Endodermal cell (in vitro differentiated cells): Measurements from ENCODE around the gene ATXN1. TPM values are rescaled to one million over a fixed set of nuclear protein-coding genes. Genes with fewer than 3 reads are reported as not detected.

Experiments used
- DNase-seq: peaks from one replicate; pipeline ENCODE4 v3.0.0-alpha.2; 2017
- H3K27ac ChIP-seq: 2 replicates; pipeline ENCODE4 v1.5.1; 2013; ENCODE audit warnings: mild to moderate bottlenecking, low read depth, low read length, moderate library complexity
- H3K27me3 ChIP-seq: 2 replicates; pipeline ENCODE4 v1.6.1; 2013; ENCODE audit warnings: mild to moderate bottlenecking, low read length, moderate library complexity; ENCODE audit not compliant: insufficient read depth, control insufficient read depth, poor library complexity, severe bottlenecking
- H3K36me3 ChIP-seq: 2 replicates; pipeline ENCODE4 v1.7.0; 2013; ENCODE audit warnings: mild to moderate bottlenecking, low read length, moderate library complexity; ENCODE audit not compliant: control insufficient read depth, insufficient read depth
- H3K4me1 ChIP-seq: one replicate; pipeline ENCODE4 v1.7.0; 2013; ENCODE audit warnings: low read length; ENCODE audit not compliant: control insufficient read depth, insufficient read depth
- H3K4me3 ChIP-seq: 2 replicates; pipeline ENCODE4 v1.5.1; 2013; ENCODE audit warnings: mild to moderate bottlenecking, low read length, moderate library complexity
- H3K9ac ChIP-seq: 2 replicates; pipeline ENCODE4 v1.6.1; 2013; ENCODE audit warnings: mild to moderate bottlenecking, low read length, moderate library complexity; ENCODE audit not compliant: poor library complexity, severe bottlenecking; ENCODE audit errors: extremely low read depth
- H3K9me3 ChIP-seq: 2 replicates; pipeline ENCODE4 v1.6.1; 2013; ENCODE audit warnings: mild to moderate bottlenecking, low read length, moderate library complexity; ENCODE audit not compliant: control insufficient read depth
- H3K27ac Mint-ChIP-seq: 2 replicates; pipeline ENCODE4 v1.8.0; 2020; ENCODE audit warnings: mixed read lengths
- H3K27me3 Mint-ChIP-seq: 2 replicates; pipeline ENCODE4 v1.8.0; 2021; ENCODE audit warnings: mild to moderate bottlenecking, mixed read lengths; ENCODE audit not compliant: insufficient read depth
- H3K36me3 Mint-ChIP-seq: 2 replicates; pipeline ENCODE4 v1.8.0; 2020; ENCODE audit warnings: low read depth, mixed read lengths
- H3K4me1 Mint-ChIP-seq: 2 replicates; pipeline ENCODE4 v1.8.0; 2020; ENCODE audit warnings: mixed read lengths
- H3K4me3 Mint-ChIP-seq: 2 replicates; pipeline ENCODE4 v1.8.0; 2020; ENCODE audit warnings: mild to moderate bottlenecking, moderate library complexity, mixed read lengths
- H3K9me3 Mint-ChIP-seq: 2 replicates; pipeline ENCODE4 v1.8.0; 2020; ENCODE audit warnings: mild to moderate bottlenecking, mixed read lengths
- CTCF ChIP-seq: fragments of 200-600 bp; sonication (generic); conservative IDR thresholded peaks from 2 replicates; pipeline ENCODE4 v1.5.0; 2021; ENCODE audit warnings: antibody characterized with exemption, mild to moderate bottlenecking
- WGBS, 2 experiments: methylation state at CpG; one replicate each; pipeline versions ENCODE4 v1.1.5 to v1.1.7; 2013; ENCODE audit warnings: missing lambda C conversion rate in 2 of 2, mixed read lengths in 1 of 2; ENCODE audit not compliant: insufficient coverage in 1 of 2, insufficient read length in 1 of 2; 5-methylcytosine and 5-hydroxymethylcytosine counted together
- total RNA-seq, 2 donors: library from RNA; stranded (reverse); fragmentation: NEBNext Ultra II Directional in 1 of 2; extraction: Animal tissue kit (Norgen Biotek cat#: 25700) in 1 of 2; gene quantifications; 2 replicates in 1 of 2; 3 replicates in 1 of 2; pipeline ENCODE4 v1.2.1, GENCODE V29; 2021

ATXN1 gene
- total RNA-seq, 2 donors from 2014 or later = 10.4 to 15.9 TPM

- Histone ChIP-seq H3K9me3 (no peaks in the 10 kb centered on the region), H3K36me3 (no peaks in the 10 kb centered on the region), H3K4me3 (no peak overlapping the region), H3K27me3 (no peaks in the 10 kb centered on the region), H3K9ac (no peak overlapping the region), H3K27ac (no peak overlapping the region), H3K4me1 (no peaks in the 10 kb centered on the region)
- Mint-ChIP-seq H3K36me3 (no peaks in the 10 kb centered on the region), H3K4me3 (no peak overlapping the region), H3K27me3 (no peaks in the 10 kb centered on the region), H3K9me3 (no peaks in the 10 kb centered on the region), H3K27ac (no peak overlapping the region), H3K4me1 (peaks cover 7% of the 10 kb centered on the region)
- no peak for TF ChIP-seq CTCF
- WGBS, 2 experiments = 94 to 95% methylated on average over 2 to 4 of the region's 4 CpGs
- no peak for DNase-seq
Measured at GRCh38 chr6:16720861-16721260, 40.4 kb downstream of the ATXN1 start.

- H3K27me3 ChIP-seq = no peaks in the 10 kb centered on the region
- no peaks in the 10 kb centered on the region for H3K36me3 ChIP-seq
- 86 to 100% methylated on average over 6 to 8 of the region's 8 CpGs for WGBS, 2 experiments
Measured at GRCh38 chr6:16719488-16719887, 41.8 kb downstream of the ATXN1 start.

GRCh38 chr6:16718356-16718755 lies 42.9 kb downstream of the ATXN1 start:
- no peaks in the 10 kb centered on the region for H3K4me1 ChIP-seq
- H3K9me3 ChIP-seq = no peaks in the 10 kb centered on the region
- H3K36me3 Mint-ChIP-seq = no peaks in the 10 kb centered on the region
- no peak for TF ChIP-seq CTCF
- no peaks in the 10 kb centered on the region for H3K27me3 Mint-ChIP-seq
- H3K9ac ChIP-seq = no peak overlapping the region
- H3K4me1 Mint-ChIP-seq = peaks cover 7% of the 10 kb centered on the region
- no peaks in the 10 kb centered on the region for H3K27me3 ChIP-seq
- no peak overlapping the region for H3K27ac ChIP-seq
- H3K4me3 Mint-ChIP-seq = no peak overlapping the region
- no peaks in the 10 kb centered on the region for H3K36me3 ChIP-seq
- no peak for DNase-seq
- H3K27ac Mint-ChIP-seq = no peak overlapping the region
- 93 to 100% methylated on average over 1 to 3 of the region's 3 CpGs for WGBS, 2 experiments
- no peak overlapping the region for H3K4me3 ChIP-seq
- no peaks in the 10 kb centered on the region for H3K9me3 Mint-ChIP-seq

More at GRCh38 chr6:16719488-16719887, 41.8 kb downstream of the ATXN1 start:
- Histone ChIP-seq H3K9me3 (no peaks in the 10 kb centered on the region), H3K9ac (no peak overlapping the region), H3K4me3 (no peak overlapping the region), H3K4me1 (no peaks in the 10 kb centered on the region), H3K27ac (no peak overlapping the region)
- Mint-ChIP-seq H3K27me3 (no peaks in the 10 kb centered on the region), H3K36me3 (no peaks in the 10 kb centered on the region), H3K27ac (no peak overlapping the region), H3K4me3 (no peak overlapping the region), H3K9me3 (no peaks in the 10 kb centered on the region), H3K4me1 (peaks cover 7% of the 10 kb centered on the region)
- no peak for DNase-seq
- TF ChIP-seq CTCF = no peak
